Calu3 (cell line): Measurements from ENCODE around the gene OVCH2. TPM values are rescaled to one million over a fixed set of nuclear protein-coding genes. Genes with fewer than 3 reads are reported as not detected.

Experiments used
- BruUV-seq: library from RNA; stranded (reverse); fragments of 400-500 nt; replicated peaks from 2 replicates; lab custom pipeline; 2021; lab: Mats Ljungman, UMichigan
- CTCF ChIA-PET: fragments of 300-600 bp; sonication (Branson Sonifier 250); formaldehyde crosslinking; loops from one replicate; lab custom pipeline; 2022; ENCODE audit warnings: antibody characterized with exemption; lab: Charles Lee
- DNase-seq: peaks from one replicate; pipeline ENCODE4 v3.0.0; 2022
- H3K27ac Mint-ChIP-seq: one replicate; pipeline ENCODE4 v1.8.0; 2022; ENCODE audit warnings: mixed read lengths; ENCODE audit not compliant: unreplicated experiment
- H3K27me3 Mint-ChIP-seq: one replicate; pipeline ENCODE4 v1.8.0; 2022; ENCODE audit warnings: mixed read lengths; ENCODE audit not compliant: unreplicated experiment
- H3K36me3 Mint-ChIP-seq: one replicate; pipeline ENCODE4 v1.8.0; 2022; ENCODE audit warnings: mild to moderate bottlenecking, moderate library complexity, mixed read lengths; ENCODE audit not compliant: insufficient read depth, unreplicated experiment
- H3K4me1 Mint-ChIP-seq: one replicate; pipeline ENCODE4 v1.8.0; 2022; ENCODE audit warnings: mild to moderate bottlenecking, low read depth, mixed read lengths; ENCODE audit not compliant: unreplicated experiment
- H3K4me3 Mint-ChIP-seq: one replicate; pipeline ENCODE4 v1.8.0; 2022; ENCODE audit warnings: mild to moderate bottlenecking, low read depth, moderate library complexity, mixed read lengths; ENCODE audit not compliant: unreplicated experiment
- H3K9me3 Mint-ChIP-seq: one replicate; pipeline ENCODE4 v1.8.0; 2022; ENCODE audit warnings: low read depth, mixed read lengths; ENCODE audit not compliant: unreplicated experiment
- CTCF ChIP-seq: fragments of 200-600 bp; IDR thresholded peaks from one replicate; pipeline ENCODE4 v1.8.0; 2022; ENCODE audit warnings: antibody characterized with exemption; ENCODE audit not compliant: unreplicated experiment
- intact Hi-C: fragments of 100-400 bp; cut with micrococcal nuclease; formaldehyde crosslinking; loops from one replicate; pipeline ENCODE4 v1.10.0; 2022; ENCODE audit not compliant: unreplicated experiment
- total RNA-seq: library from RNA; stranded (reverse); gene quantifications from 2 replicates; pipeline ENCODE4 v1.2.3, GENCODE V29; 2022

OVCH2 gene
- total RNA-seq, 1 experiment from 2014 or later, result not detected

- H3K27me3 Mint-ChIP-seq, result no peaks in the 10 kb centered on the region
- intact Hi-C loops, result no loop called here
- no peaks in the 10 kb centered on the region for H3K9me3 Mint-ChIP-seq
- TF ChIP-seq CTCF, result no peak
- no peak for DNase-seq
- H3K4me3 Mint-ChIP-seq, result no peak overlapping the region
- no TSS peak for BruUV-seq
- H3K36me3 Mint-ChIP-seq, result peaks cover 19% of the 10 kb centered on the region
- H3K27ac Mint-ChIP-seq, result no peak overlapping the region
- CTCF ChIA-PET, result interaction anchor here (2.0 kb wide), 2 partner anchors 10 to 84 kb away, joined by 4 to 6 read pairs; no protein-coding TSS in a partner anchor
- H3K4me1 Mint-ChIP-seq, result no peaks in the 10 kb centered on the region
Observed at GRCh38 chr11:7655253-7656217, 50.7 kb downstream of the OVCH2 start.

- Mint-ChIP-seq H3K9me3 (no peaks in the 10 kb centered on the region), H3K27ac (no peak overlapping the region), H3K27me3 (no peaks in the 10 kb centered on the region), H3K36me3 (peaks cover 31% of the 10 kb centered on the region), H3K4me1 (no peaks in the 10 kb centered on the region), H3K4me3 (no peak overlapping the region)
- BruUV-seq, result no TSS peak
- CTCF ChIA-PET, result interaction anchor here (1.8 to 2.0 kb wide), 3 partner anchors 11 to 83 kb away, joined by 4 to 8 read pairs (median 6); no protein-coding TSS in a partner anchor
- DNase-seq, result no peak
- intact Hi-C loops, result no loop called here
- no peak for TF ChIP-seq CTCF
Observed at GRCh38 chr11:7654195-7654705, 52.0 kb downstream of the OVCH2 start.

GRCh38 chr11:7651700-7652099 is 54.6 kb downstream of the OVCH2 start:
- H3K9me3 Mint-ChIP-seq, result no peaks in the 10 kb centered on the region
- H3K4me1 Mint-ChIP-seq, result no peaks in the 10 kb centered on the region
- intact Hi-C loops, result no loop called here
- H3K27me3 Mint-ChIP-seq, result no peaks in the 10 kb centered on the region
- no TSS peak for BruUV-seq
- DNase-seq, result no peak
- TF ChIP-seq CTCF, result no peak
- CTCF ChIA-PET, result no interaction called here
- H3K36me3 Mint-ChIP-seq, result peaks cover 24% of the 10 kb centered on the region
- no peak overlapping the region for H3K4me3 Mint-ChIP-seq
- no peak overlapping the region for H3K27ac Mint-ChIP-seq

- CTCF ChIA-PET, result no interaction called here
- no peaks in the 10 kb centered on the region for H3K4me1 Mint-ChIP-seq
- no peak for TF ChIP-seq CTCF
- H3K36me3 Mint-ChIP-seq, result peaks cover 24% of the 10 kb centered on the region
- intact Hi-C loops, result no loop called here
- H3K4me3 Mint-ChIP-seq, result no peak overlapping the region
- no TSS peak for BruUV-seq
- no peak for DNase-seq
- H3K9me3 Mint-ChIP-seq, result no peaks in the 10 kb centered on the region
- H3K27ac Mint-ChIP-seq, result no peak overlapping the region
- H3K27me3 Mint-ChIP-seq, result no peaks in the 10 kb centered on the region
Observed at GRCh38 chr11:7651140-7651551, 55.1 kb downstream of the OVCH2 start.
